GM18499 (cell line): ENCODE results near the gene PPP2R3B.
"Not testable (repeated sequence)": the region's sequence is repeated elsewhere in the genome, so short reads cannot be mapped to it uniquely, and the experiment has no call there.

Source experiments
- ATAC-seq: cut with Tn5 transposase; IDR thresholded peaks from one replicate; pipeline ENCODE4 v1.9.1; 2021; ENCODE audit warnings: moderate number of reproducible peaks; ENCODE audit not compliant: insufficient read depth, unreplicated experiment

PPP2R3B gene

GRCh38 chrX:386768-387575 lies at the start of gene PPP2R3B:
PPP2R3B (minus strand) TSS chrX:386907; CDS start chrX:386691, 216 bp downstream.
- peak; percentile 92 for ATAC-seq

GRCh38 chrX:435536-436122 lies 48.9 kb upstream of the PPP2R3B start:
- ATAC-seq = no peak

DNA sequence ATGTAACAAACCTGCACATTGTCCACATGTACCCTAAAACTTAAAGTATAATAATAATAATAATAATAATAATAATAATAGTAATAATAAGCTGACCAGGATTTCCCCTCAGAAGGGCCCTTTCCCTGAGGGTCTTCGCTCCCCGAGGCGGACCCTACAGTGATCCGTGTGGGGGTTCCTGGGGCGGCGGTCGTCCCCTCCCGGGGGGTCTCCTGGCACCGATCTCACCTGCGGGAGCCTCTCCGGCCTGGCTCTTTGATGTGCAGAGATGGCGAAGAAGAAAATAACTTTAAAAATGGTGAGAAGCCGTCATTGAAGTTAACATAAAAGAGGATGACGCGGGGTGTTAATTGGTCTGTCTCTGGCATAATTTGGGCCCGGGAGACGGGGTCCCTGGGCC lies 48.2 kb upstream of the PPP2R3B start:
- no peak for ATAC-seq

- ATAC-seq = no peak
Measured at GRCh38 chrX:433771-434170, 47.1 kb upstream of the PPP2R3B start.

DNA sequence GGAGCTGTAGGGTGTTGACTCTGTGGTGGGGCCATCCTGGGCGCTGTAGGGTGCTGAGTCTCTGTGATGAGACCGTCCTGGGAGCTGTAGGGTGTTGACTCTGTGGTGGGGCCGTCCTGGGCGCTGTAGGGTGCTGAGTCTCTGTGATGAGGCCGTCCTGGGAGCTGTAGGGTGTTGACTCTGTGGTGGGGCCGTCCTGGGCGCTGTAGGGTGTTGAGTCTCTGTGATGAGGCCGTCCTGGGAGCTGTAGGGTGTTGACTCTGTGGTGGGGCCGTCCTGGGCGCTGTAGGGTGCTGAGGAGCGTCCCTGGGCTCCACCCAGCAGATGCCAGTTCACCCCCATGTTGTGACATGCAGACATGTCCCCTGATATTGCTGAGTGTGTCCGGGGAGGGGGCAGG lies 46.0 kb upstream of the PPP2R3B start:
- ATAC-seq = not testable (repeated sequence)

DNA sequence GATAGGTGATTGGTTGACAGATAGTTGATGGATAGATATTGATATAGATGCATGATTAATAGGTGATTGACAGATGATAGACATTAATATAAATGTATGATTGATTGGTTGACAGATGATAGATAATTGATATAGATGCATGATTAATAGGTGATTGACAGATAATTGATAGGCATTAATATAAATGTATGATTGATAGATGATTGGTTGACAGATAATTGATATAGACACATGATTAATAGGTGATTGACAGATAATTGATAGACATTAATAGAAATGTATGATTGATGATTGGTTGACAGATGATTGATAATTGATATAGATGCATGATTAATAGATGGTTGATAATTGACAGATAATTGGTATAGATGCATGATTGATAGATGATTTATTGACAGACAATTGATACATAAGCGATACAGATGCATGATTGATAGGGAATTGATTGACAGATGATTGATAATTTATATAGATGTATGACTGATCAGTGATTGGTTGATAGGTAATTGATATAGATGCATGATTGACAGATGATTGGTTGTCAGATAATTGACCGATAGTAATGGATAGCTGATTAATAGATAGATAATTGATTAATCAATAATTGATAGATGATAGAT lies 44.9 kb upstream of the PPP2R3B start:
- ATAC-seq = no peak

- ATAC-seq = no peak
Measured at GRCh38 chrX:431056-431455, 44.3 kb upstream of the PPP2R3B start.

DNA sequence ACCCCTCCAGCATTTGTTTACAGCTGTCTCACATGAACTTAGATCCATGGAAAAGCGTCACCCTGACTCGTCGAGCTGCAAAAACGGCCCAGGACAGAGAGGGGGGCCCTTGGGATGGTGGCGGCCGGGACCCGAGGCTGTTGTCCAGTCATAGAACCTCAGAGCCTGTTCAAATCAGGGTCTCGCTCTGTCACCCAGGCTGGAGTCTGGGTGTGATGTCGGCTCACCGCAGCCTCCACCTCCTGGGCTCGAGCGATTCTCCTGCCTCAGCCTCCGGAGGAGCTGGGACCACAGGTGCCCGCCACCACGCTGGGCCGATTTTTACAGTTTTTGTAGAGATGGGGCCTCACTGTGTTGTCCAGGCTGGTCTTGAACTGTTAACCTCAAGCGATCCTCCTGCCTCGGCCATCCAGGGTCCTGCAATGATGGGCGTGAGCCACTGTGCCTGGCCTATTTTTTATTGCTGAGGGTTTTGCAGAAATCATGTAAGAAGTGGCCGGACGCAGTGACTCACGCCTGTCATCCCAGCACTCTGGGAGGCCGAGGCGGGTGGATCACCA lies 42.6 kb upstream of the PPP2R3B start:
- ATAC-seq = no peak

- no peak for ATAC-seq
Measured at GRCh38 chrX:427812-428725, 41.4 kb upstream of the PPP2R3B start.

DNA sequence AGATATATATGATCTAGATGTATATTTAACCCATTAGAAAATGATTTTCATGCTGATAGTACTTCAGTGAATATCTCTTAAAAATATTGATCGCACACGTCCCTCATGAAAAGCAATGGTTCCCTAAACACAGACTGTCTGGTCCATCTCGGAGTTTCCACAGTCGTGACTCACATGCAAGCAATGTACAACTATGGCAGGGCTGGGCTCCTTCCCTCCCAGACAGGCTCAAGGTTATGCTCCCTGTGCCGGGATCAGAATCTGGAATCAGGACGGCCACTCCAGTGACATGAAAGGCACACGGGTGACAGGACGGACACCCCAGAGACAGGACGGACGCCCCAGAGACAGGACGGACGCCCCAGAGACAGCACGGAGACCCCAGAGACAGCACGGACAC lies 40.2 kb upstream of the PPP2R3B start:
- ATAC-seq = no peak

- ATAC-seq = no peak
Measured at GRCh38 chrX:425056-425455, 38.3 kb upstream of the PPP2R3B start.

- no peak for ATAC-seq
Measured at GRCh38 chrX:421646-422391, 35.1 kb upstream of the PPP2R3B start.

DNA sequence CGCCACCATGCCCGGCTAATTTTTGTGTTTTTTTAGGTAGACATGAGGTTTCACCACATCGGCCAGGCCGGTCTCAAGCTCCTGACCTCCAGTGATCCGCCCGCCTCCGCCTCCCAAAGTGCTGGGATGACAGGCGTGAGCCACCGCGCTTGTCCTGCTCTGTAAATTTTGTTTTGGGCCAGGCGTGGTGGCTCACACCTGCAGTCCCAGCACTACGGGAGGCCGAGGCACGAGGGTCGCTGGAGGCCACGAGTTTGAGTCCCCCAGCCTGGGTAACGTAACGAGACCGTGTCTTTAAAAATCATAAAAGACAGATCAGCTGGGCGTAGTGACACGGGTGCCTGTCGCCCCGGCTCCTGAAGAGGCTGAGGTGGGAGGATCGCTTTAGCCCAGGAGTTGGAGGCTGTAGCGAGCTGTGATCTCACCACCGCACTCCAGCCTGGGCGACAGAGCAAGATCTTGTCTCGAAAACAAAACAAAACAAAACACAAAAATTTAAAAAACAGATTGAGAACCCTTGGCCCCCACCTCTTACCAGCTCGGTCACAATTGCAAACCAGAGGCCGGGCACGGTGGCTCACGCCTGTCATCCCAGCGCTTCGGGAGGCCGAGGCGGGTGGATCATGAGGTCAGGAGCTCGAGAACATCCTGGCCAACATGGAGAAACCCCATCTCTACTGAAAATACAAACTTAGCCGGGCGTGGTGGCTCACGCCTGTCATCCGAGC lies 34.0 kb upstream of the PPP2R3B start:
- ATAC-seq = no peak

DNA sequence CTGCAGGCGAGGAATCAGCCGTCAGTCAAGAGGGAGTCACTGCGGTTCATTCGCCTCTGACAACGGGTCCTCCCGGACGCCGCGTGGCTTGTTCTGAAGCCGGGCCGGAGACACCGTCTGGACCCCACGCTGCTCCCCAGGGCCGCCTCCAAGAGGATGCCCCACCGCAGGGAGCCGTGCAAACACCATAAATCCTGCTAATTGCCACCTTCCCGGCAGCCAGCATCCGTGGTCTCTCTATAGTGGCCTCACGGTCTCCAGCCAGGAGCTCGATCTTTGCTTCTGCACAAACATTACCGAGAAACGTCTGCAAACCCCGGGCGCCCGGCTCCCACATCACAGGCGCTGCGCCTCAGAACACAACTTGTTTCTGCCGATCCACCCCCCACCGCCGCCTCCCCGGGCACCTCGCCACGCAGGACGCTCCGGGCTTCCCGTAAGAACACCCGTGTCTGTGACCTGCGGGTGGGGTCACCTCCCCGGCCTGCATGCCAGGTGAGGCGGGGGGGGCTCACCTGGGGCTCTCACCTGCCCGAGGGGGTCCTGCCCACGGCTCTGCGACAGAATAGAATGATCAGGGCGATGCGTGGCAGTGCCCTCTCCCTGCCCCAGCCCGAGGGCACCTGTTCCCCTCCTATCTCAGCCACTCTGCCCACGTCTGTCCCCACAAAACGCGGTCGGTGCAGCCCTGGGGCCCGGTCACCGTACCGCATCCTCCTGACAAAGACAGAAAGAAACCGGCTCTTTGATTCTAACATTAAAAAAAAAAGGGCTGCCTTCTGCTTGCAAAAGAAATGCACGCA lies 32.4 kb upstream of the PPP2R3B start:
- no peak for ATAC-seq

GRCh38 chrX:415498-415897 lies 28.8 kb upstream of the PPP2R3B start:
- ATAC-seq = not testable (repeated sequence)

- no peak for ATAC-seq
Measured at GRCh38 chrX:413322-414201, 26.9 kb upstream of the PPP2R3B start.

- ATAC-seq = no peak
Measured at GRCh38 chrX:410296-410695, 23.6 kb upstream of the PPP2R3B start.
